GM23338 (cell line): ENCODE measurements around the gene FLRT2.

Source experiments
- EZH2 ChIP-seq: fragments of 200-600 bp; sonication (generic); IDR thresholded peaks from one replicate; pipeline ENCODE4 v1.8.0; 2017; ENCODE audit warnings: antibody characterized with exemption, mild to moderate bottlenecking, low read depth; ENCODE audit not compliant: unreplicated experiment
- POLR2AphosphoS5 ChIP-seq: IDR thresholded peaks from 2 replicates; pipeline ENCODE4 v1.6.1; 2016; ENCODE audit warnings: antibody characterized with exemption, low read depth
- ZNF114 ChIP-seq: fragments of 250-450 bp; sonication (Bioruptor Pico); IDR thresholded peaks from 2 replicates; pipeline ENCODE4 v1.5.0; 2020; ENCODE audit warnings: mild to moderate bottlenecking, moderate library complexity
- TF ChIP-seq, protein P1 (sequence below), 2 experiments: fragments of 200-600 bp in 1 of 2; sonication (generic) in 1 of 2; conservative IDR thresholded peaks; 2 replicates each; pipeline versions ENCODE4 v1.5.1 to v1.6.1; 2016 to 2017; ENCODE audit warnings: antibody characterized with exemption in 2 of 2, low read depth in 2 of 2, mild to moderate bottlenecking in 2 of 2, moderate library complexity in 1 of 2
- TF ChIP-seq, protein P2 (sequence below): IDR thresholded peaks from one replicate; pipeline ENCODE4 v1.6.1; 2018; ENCODE audit warnings: antibody characterized with exemption; ENCODE audit not compliant: unreplicated experiment

DNA sequence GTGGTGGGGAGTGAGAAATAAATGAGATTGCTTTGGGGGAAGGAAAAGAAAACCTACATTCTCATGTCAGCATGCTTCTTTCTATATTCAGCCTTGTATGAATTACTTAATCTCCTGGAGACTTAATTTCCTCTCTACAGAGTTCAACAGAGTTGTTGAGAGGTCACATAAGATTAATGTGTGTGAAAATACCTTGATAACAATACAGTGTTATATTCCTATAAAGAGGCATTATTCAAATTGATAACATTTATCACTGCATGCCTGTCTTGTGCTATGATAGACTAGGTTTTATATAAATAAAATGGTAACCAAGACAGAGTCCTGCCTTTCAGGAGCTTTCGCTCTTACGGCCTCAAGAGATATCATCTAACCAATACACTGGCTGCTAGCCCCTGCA lies 9.6 kb downstream of the FLRT2 start:
- TF ChIP-seq EZH2 (no peak), ZNF114 (CRISPR knock-in tag) (no peak), POLR2AphosphoS5 (no peak)
- TF ChIP-seq, protein P1, sequence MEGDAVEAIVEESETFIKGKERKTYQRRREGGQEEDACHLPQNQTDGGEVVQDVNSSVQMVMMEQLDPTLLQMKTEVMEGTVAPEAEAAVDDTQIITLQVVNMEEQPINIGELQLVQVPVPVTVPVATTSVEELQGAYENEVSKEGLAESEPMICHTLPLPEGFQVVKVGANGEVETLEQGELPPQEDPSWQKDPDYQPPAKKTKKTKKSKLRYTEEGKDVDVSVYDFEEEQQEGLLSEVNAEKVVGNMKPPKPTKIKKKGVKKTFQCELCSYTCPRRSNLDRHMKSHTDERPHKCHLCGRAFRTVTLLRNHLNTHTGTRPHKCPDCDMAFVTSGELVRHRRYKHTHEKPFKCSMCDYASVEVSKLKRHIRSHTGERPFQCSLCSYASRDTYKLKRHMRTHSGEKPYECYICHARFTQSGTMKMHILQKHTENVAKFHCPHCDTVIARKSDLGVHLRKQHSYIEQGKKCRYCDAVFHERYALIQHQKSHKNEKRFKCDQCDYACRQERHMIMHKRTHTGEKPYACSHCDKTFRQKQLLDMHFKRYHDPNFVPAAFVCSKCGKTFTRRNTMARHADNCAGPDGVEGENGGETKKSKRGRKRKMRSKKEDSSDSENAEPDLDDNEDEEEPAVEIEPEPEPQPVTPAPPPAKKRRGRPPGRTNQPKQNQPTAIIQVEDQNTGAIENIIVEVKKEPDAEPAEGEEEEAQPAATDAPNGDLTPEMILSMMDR (conservative IDR thresholded peaks at IDR 0.05; ENCODE audit: low read depth in 2 of 2): no peak
- TF ChIP-seq, protein P2, sequence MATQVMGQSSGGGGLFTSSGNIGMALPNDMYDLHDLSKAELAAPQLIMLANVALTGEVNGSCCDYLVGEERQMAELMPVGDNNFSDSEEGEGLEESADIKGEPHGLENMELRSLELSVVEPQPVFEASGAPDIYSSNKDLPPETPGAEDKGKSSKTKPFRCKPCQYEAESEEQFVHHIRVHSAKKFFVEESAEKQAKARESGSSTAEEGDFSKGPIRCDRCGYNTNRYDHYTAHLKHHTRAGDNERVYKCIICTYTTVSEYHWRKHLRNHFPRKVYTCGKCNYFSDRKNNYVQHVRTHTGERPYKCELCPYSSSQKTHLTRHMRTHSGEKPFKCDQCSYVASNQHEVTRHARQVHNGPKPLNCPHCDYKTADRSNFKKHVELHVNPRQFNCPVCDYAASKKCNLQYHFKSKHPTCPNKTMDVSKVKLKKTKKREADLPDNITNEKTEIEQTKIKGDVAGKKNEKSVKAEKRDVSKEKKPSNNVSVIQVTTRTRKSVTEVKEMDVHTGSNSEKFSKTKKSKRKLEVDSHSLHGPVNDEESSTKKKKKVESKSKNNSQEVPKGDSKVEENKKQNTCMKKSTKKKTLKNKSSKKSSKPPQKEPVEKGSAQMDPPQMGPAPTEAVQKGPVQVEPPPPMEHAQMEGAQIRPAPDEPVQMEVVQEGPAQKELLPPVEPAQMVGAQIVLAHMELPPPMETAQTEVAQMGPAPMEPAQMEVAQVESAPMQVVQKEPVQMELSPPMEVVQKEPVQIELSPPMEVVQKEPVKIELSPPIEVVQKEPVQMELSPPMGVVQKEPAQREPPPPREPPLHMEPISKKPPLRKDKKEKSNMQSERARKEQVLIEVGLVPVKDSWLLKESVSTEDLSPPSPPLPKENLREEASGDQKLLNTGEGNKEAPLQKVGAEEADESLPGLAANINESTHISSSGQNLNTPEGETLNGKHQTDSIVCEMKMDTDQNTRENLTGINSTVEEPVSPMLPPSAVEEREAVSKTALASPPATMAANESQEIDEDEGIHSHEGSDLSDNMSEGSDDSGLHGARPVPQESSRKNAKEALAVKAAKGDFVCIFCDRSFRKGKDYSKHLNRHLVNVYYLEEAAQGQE: no peak
